HepG2 (cell line): Measurements from ENCODE around the gene CLDN11. TPM values are rescaled to one million over a fixed set of nuclear protein-coding genes. Genes with fewer than 3 reads are reported as not detected.

ENCODE experiments used
- ATM ChIP-seq: fragments of 450-650 bp; IDR thresholded peaks from 2 replicates; pipeline ENCODE4 v1.7.1; 2017; ENCODE audit warnings: mild to moderate bottlenecking, borderline replicate concordance
- ESRRA ChIP-seq: sonication (generic); formaldehyde crosslinking; IDR thresholded peaks from 2 replicates; pipeline ENCODE4 v1.5.1; 2020; ENCODE audit warnings: mild to moderate bottlenecking, low read depth, missing genetic modification reagents
- FIP1L1 ChIP-seq: fragments of 200-400 bp; formaldehyde crosslinking; IDR thresholded peaks from 2 replicates; pipeline ENCODE4 v1.6.1; 2018; ENCODE audit warnings: low read depth, mild to moderate bottlenecking, low read length, moderate library complexity, borderline replicate concordance; ENCODE audit not compliant: insufficient read depth
- FOSL1 ChIP-seq: sonication (generic); formaldehyde crosslinking; IDR thresholded peaks from 2 replicates; pipeline ENCODE4 v1.9.0; 2021; ENCODE audit warnings: missing genetic modification reagents, borderline replicate concordance
- HOXA3 ChIP-seq: sonication (generic); formaldehyde crosslinking; IDR thresholded peaks from 2 replicates; pipeline ENCODE4 v1.5.0; 2020; ENCODE audit warnings: missing genetic modification reagents
- HOXA5 ChIP-seq: sonication (generic); formaldehyde crosslinking; IDR thresholded peaks from 2 replicates; pipeline ENCODE4 v1.4.0; 2020; ENCODE audit warnings: missing genetic modification reagents
- IKZF1 ChIP-seq: fragments of 450-650 bp; IDR thresholded peaks from 2 replicates; pipeline ENCODE4 v1.7.1; 2016
- KAT8 ChIP-seq: IDR thresholded peaks from 2 replicates; pipeline ENCODE4 v1.6.1; 2016; ENCODE audit warnings: missing genetic modification reagents, missing compliant biosample characterization
- KDM1A ChIP-seq: IDR thresholded peaks from 2 replicates; pipeline ENCODE4 v1.6.1; 2016; ENCODE audit warnings: missing compliant biosample characterization
- LCORL ChIP-seq, 2 experiments: fragments of 450-650 bp in 1 of 2; sonication (generic) in 1 of 2; formaldehyde crosslinking in 1 of 2; IDR thresholded peaks; 2 replicates each; pipeline versions ENCODE4 v1.5.0 to v1.6.1; 2017 to 2020; ENCODE audit warnings: antibody characterized with exemption in 1 of 2, missing genetic modification reagents in 1 of 2
- NFE2L2 ChIP-seq: fragments of 150-350 bp; IDR thresholded peaks from 2 replicates; pipeline ENCODE4 v1.6.1; 2014; ENCODE audit warnings: low read length
- SP1 ChIP-seq, 2 experiments: fragments of 450-650 bp in 1 of 2; sonication (generic) in 1 of 2; formaldehyde crosslinking in 1 of 2; IDR thresholded peaks; 2 replicates each; pipeline versions ENCODE4 v1.4.0 to v1.6.1; 2016 to 2020; ENCODE audit warnings: missing genetic modification reagents in 1 of 2
- SRSF1 ChIP-seq: fragments of 200-400 bp; formaldehyde crosslinking; optimal IDR thresholded peaks from 2 replicates; pipeline ENCODE3; 2017; ENCODE audit warnings: mild to moderate bottlenecking, low read depth, low read length, moderate library complexity
- TBX2 ChIP-seq: sonication (generic); formaldehyde crosslinking; IDR thresholded peaks from 2 replicates; pipeline ENCODE4 v1.5.0; 2020; ENCODE audit warnings: missing genetic modification reagents, mild to moderate bottlenecking, borderline replicate concordance
- ZKSCAN8 ChIP-seq: IDR thresholded peaks from 2 replicates; pipeline ENCODE4 v1.6.1; 2016; ENCODE audit warnings: borderline replicate concordance, missing genetic modification reagents, missing compliant biosample characterization
- ZNF30 ChIP-seq: sonication (generic); formaldehyde crosslinking; IDR thresholded peaks from 2 replicates; pipeline ENCODE4 v1.5.0; 2020; ENCODE audit warnings: mild to moderate bottlenecking, missing genetic modification reagents
- ZNF382 ChIP-seq: sonication (generic); formaldehyde crosslinking; IDR thresholded peaks from 2 replicates; pipeline ENCODE4 v1.5.0; 2020; ENCODE audit warnings: missing genetic modification reagents, mild to moderate bottlenecking, borderline replicate concordance
- ZNF768 ChIP-seq: sonication (generic); formaldehyde crosslinking; IDR thresholded peaks from 2 replicates; pipeline ENCODE4 v1.4.0; 2020; ENCODE audit warnings: missing genetic modification reagents
- polyA plus RNA-seq, 8 experiments: library from polyadenylated mRNA; depleted of rRNA in 3 of 8; stranded (reverse) in 7 of 8; unstranded in 1 of 8; fragments of >200 nt; fragmentation: Illumina TruSeq in 4 of 8; extraction: Trizol in 4 of 8; gene quantifications; 2 replicates each; pipeline versions ENCODE4 v1.2.1 to v1.2.3, GENCODE V29; 2011 to 2016; ENCODE audit warnings: low read depth in 4 of 8, missing spikeins in 1 of 8, mixed read lengths in 1 of 8; ENCODE audit not compliant: insufficient read depth in 1 of 8
- total RNA-seq, 5 experiments: library from RNA; depleted of rRNA; stranded (reverse); fragments of >200 nt; fragmentation: Illumina TruSeq; extraction: Trizol; gene quantifications; 2 replicates each; pipeline ENCODE4 v1.2.3, GENCODE V29; 2016; ENCODE audit warnings: low read depth in 1 of 5
- TF ChIP-seq, protein P1 (sequence below): sonication (generic); formaldehyde crosslinking; IDR thresholded peaks from 2 replicates; pipeline ENCODE4 v1.4.0; 2020; ENCODE audit warnings: missing genetic modification reagents
- TF ChIP-seq, protein P2 (sequence below): sonication (generic); formaldehyde crosslinking; conservative IDR thresholded peaks from 2 replicates; pipeline ENCODE4 v1.5.0; 2020; ENCODE audit warnings: missing genetic modification reagents
- TF ChIP-seq, protein P3 (sequence below): sonication (generic); formaldehyde crosslinking; conservative IDR thresholded peaks from 2 replicates; pipeline ENCODE4 v1.4.0; 2020; ENCODE audit warnings: mild to moderate bottlenecking, missing genetic modification reagents, moderate library complexity
- TF ChIP-seq, protein P4 (sequence below): sonication (generic); formaldehyde crosslinking; IDR thresholded peaks from 2 replicates; pipeline ENCODE4 v1.4.0; 2020; ENCODE audit warnings: missing genetic modification reagents

CLDN11 gene
- total and polyA plus RNA-seq, 2 of the 13 experiments (the other 11 are each of a cell fraction or from before 2014, with no cell fraction given), result 4.2 to 4.9 TPM

DNA sequence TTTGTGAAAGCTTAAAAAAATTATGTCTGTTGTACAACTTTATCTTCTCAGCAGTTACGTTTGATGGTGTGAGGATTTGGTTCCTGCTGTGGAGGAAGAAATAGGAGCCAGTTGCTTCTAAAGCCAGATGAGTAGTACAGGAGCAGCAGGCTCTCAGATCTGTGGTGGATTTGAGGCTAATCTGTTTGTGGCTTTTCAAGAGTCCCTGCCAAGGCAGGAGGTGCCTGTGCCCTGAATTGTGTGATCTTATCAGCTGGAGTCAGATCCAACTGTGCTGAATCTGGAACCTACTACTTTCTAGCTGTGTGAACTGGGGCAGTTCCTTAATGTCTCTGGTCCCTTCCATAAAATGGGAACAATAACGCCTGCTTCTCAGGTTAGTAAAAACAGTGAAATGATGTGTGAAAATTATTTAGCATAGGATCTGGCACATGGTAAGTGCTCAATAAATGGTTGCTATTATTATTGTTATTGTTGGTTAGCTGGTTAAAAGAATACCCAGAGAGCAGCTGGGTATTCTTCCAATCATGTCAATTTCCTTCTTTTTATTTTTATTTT is 7.7 kb downstream of the CLDN11 start (continued):
- TF ChIP-seq TBX2, result no peak; the same call in 1 of the 2 replicates
- no peak for TF ChIP-seq FOSL1 (CRISPR knock-in tag)
- no peak for TF ChIP-seq KAT8 (CRISPR knock-in tag)
- no peak for TF ChIP-seq NFE2L2
- TF ChIP-seq, protein P1, sequence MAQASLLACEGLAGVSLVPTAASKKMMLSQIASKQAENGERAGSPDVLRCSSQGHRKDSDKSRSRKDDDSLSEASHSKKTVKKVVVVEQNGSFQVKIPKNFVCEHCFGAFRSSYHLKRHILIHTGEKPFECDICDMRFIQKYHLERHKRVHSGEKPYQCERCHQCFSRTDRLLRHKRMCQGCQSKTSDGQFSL (CRISPR knock-in tag), result no peak
- no peak for TF ChIP-seq ESRRA (CRISPR knock-in tag)
- no peak for TF ChIP-seq IKZF1
- TF ChIP-seq HOXA3 (CRISPR knock-in tag), result no peak
- no peak for TF ChIP-seq SP1 (IDR thresholded peaks at IDR 0.05)
- TF ChIP-seq SP1 (CRISPR knock-in tag; IDR thresholded peaks at IDR 0.05), result no peak; the same call in 1 of the 2 replicates
- TF ChIP-seq ZNF30, result no peak
- TF ChIP-seq HOXA5 (CRISPR knock-in tag), result no peak
- TF ChIP-seq, protein P2, sequence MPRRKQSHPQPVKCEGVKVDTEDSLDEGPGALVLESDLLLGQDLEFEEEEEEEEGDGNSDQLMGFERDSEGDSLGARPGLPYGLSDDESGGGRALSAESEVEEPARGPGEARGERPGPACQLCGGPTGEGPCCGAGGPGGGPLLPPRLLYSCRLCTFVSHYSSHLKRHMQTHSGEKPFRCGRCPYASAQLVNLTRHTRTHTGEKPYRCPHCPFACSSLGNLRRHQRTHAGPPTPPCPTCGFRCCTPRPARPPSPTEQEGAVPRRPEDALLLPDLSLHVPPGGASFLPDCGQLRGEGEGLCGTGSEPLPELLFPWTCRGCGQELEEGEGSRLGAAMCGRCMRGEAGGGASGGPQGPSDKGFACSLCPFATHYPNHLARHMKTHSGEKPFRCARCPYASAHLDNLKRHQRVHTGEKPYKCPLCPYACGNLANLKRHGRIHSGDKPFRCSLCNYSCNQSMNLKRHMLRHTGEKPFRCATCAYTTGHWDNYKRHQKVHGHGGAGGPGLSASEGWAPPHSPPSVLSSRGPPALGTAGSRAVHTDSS, result no peak
- TF ChIP-seq, protein P3, sequence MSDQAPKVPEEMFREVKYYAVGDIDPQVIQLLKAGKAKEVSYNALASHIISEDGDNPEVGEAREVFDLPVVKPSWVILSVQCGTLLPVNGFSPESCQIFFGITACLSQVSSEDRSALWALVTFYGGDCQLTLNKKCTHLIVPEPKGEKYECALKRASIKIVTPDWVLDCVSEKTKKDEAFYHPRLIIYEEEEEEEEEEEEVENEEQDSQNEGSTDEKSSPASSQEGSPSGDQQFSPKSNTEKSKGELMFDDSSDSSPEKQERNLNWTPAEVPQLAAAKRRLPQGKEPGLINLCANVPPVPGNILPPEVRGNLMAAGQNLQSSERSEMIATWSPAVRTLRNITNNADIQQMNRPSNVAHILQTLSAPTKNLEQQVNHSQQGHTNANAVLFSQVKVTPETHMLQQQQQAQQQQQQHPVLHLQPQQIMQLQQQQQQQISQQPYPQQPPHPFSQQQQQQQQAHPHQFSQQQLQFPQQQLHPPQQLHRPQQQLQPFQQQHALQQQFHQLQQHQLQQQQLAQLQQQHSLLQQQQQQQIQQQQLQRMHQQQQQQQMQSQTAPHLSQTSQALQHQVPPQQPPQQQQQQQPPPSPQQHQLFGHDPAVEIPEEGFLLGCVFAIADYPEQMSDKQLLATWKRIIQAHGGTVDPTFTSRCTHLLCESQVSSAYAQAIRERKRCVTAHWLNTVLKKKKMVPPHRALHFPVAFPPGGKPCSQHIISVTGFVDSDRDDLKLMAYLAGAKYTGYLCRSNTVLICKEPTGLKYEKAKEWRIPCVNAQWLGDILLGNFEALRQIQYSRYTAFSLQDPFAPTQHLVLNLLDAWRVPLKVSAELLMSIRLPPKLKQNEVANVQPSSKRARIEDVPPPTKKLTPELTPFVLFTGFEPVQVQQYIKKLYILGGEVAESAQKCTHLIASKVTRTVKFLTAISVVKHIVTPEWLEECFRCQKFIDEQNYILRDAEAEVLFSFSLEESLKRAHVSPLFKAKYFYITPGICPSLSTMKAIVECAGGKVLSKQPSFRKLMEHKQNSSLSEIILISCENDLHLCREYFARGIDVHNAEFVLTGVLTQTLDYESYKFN (CRISPR knock-in tag), result peak; percentile 10; the same call in 1 of the 2 replicates
- TF ChIP-seq LCORL (IDR thresholded peaks at IDR 0.05), result no peak
- no peak; the same call in 1 of the 2 replicates for TF ChIP-seq LCORL (CRISPR knock-in tag; IDR thresholded peaks at IDR 0.05)
- TF ChIP-seq, protein P4, sequence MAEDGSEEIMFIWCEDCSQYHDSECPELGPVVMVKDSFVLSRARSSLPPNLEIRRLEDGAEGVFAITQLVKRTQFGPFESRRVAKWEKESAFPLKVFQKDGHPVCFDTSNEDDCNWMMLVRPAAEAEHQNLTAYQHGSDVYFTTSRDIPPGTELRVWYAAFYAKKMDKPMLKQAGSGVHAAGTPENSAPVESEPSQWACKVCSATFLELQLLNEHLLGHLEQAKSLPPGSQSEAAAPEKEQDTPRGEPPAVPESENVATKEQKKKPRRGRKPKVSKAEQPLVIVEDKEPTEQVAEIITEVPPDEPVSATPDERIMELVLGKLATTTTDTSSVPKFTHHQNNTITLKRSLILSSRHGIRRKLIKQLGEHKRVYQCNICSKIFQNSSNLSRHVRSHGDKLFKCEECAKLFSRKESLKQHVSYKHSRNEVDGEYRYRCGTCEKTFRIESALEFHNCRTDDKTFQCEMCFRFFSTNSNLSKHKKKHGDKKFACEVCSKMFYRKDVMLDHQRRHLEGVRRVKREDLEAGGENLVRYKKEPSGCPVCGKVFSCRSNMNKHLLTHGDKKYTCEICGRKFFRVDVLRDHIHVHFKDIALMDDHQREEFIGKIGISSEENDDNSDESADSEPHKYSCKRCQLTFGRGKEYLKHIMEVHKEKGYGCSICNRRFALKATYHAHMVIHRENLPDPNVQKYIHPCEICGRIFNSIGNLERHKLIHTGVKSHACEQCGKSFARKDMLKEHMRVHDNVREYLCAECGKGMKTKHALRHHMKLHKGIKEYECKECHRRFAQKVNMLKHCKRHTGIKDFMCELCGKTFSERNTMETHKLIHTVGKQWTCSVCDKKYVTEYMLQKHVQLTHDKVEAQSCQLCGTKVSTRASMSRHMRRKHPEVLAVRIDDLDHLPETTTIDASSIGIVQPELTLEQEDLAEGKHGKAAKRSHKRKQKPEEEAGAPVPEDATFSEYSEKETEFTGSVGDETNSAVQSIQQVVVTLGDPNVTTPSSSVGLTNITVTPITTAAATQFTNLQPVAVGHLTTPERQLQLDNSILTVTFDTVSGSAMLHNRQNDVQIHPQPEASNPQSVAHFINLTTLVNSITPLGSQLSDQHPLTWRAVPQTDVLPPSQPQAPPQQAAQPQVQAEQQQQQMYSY (CRISPR knock-in tag), result no peak
- no peak for TF ChIP-seq ZNF382 (CRISPR knock-in tag)
- no peak for TF ChIP-seq ATM
- TF ChIP-seq KDM1A (CRISPR knock-in tag), result 0 out of 2 replicates have a peak, but pooled peaks have one; percentile 36
- no peak for TF ChIP-seq FIP1L1
- TF ChIP-seq ZKSCAN8, result no peak
- TF ChIP-seq ZNF768, result peak; percentile 75; the same call in 1 of the 2 replicates
- TF ChIP-seq SRSF1, result no peak
